Naive B cell (primary cell): ENCODE data around the gene PLCB4. TPM values are rescaled to one million over a fixed set of nuclear protein-coding genes. Genes with fewer than 3 reads are reported as not detected.
"Not testable (repeated sequence)": the region's sequence is repeated elsewhere in the genome, so short reads cannot be mapped to it uniquely, and the experiment has no call there.

Experiments
- ATAC-seq, 2 donors: fragments of 150-1000 bp; cut with Tn5 transposase; 2 replicates each; pipeline ENCODE4 v1.10.0; 2021; ENCODE audit warnings: low read depth in 2 of 2, mild to moderate bottlenecking in 2 of 2, moderate library complexity in 2 of 2
- DNase-seq: peaks from one replicate; pipeline ENCODE4 v3.0.0; 2022
- H3K27ac Mint-ChIP-seq, 6 donors: one replicate each; pipeline ENCODE4 v1.8.0; 2020 to 2022; ENCODE audit warnings: mild to moderate bottlenecking in 6 of 6, mixed read lengths in 6 of 6, moderate library complexity in 5 of 6, inconsistent platforms in 2 of 6
- H3K27me3 Mint-ChIP-seq, 3 donors: one replicate each; pipeline ENCODE4 v1.8.0; 2021 to 2022; ENCODE audit warnings: mixed read lengths in 3 of 3, mild to moderate bottlenecking in 1 of 3
- H3K36me3 Mint-ChIP-seq, 2 donors: one replicate each; pipeline ENCODE4 v1.8.0; 2020 to 2022; ENCODE audit warnings: mixed read lengths in 2 of 2, inconsistent platforms in 1 of 2, mild to moderate bottlenecking in 1 of 2
- H3K4me1 Mint-ChIP-seq, 3 donors: one replicate each; pipeline ENCODE4 v1.8.0; 2020 to 2022; ENCODE audit warnings: mixed read lengths in 3 of 3, inconsistent platforms in 1 of 3, mild to moderate bottlenecking in 1 of 3, moderate library complexity in 1 of 3
- H3K4me3 Mint-ChIP-seq, 8 donors: one replicate each; pipeline ENCODE4 v1.8.0; 2020 to 2022; ENCODE audit warnings: mild to moderate bottlenecking in 8 of 8, mixed read lengths in 8 of 8, moderate library complexity in 8 of 8, inconsistent platforms in 2 of 8
- H3K9me3 Mint-ChIP-seq, 7 donors: one replicate each; pipeline ENCODE4 v1.8.0; 2020 to 2022; ENCODE audit warnings: mixed read lengths in 7 of 7, mild to moderate bottlenecking in 5 of 7, inconsistent platforms in 2 of 7, moderate library complexity in 1 of 7
- polyA plus RNA-seq, 6 donors: library from polyadenylated mRNA; unstranded; fragments of 300-500 nt; fragmentation: Illumina TruSeq; gene quantifications; one replicate each; pipeline ENCODE4 v1.2.3, GENCODE V29; 2021; ENCODE audit warnings: low read depth in 6 of 6

PLCB4 gene
- polyA plus RNA-seq, 6 donors from 2014 or later: not detected

DNA sequence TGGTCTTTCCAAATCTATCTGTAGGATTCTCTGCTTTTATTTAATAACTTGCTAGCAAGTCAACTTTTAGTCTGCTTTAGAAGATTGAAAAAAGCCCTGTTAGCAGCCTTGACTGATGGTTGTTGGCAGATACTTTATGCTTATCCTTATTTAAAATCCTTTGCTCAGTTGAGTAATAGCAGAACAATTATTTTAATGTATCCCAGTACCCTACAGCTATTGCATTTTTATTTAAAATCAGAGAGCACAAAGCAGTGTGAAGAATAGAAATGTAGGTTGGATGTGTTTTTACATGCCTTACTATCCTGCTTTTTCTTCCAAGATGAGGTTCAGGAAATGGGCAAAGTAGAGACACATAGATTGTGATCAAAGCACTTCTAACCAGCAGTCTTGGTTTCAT, 298.4 kb downstream of the PLCB4 start:
- ATAC-seq (no peak), DNase-seq (no peak)
- Mint-ChIP-seq H3K9me3 (no peaks in the 10 kb centered on the region), H3K27ac (no peak overlapping the region), H3K4me1 (no peaks in the 10 kb centered on the region), H3K4me3 (no peak overlapping the region), H3K27me3 (no peaks in the 10 kb centered on the region), H3K36me3 (no peaks in the 10 kb centered on the region)

DNA sequence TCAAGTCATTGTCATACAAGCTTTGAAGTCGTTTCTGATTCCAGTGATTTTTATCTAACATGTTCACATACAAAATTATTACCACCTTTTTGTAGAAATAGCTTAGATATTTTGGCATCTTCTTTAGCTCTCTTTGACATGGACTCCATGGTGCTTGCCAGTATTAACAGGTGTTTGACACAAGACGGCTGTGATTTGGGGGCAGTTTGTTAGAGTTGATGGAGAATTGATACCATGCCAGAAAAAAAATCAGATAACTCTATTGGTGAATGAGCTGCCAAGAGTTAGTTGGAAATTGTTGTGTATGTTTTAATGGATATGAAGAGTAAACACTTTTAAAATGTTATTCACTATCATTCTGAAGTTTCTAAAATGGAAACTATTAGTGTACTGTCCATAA, 298.9 kb downstream of the PLCB4 start:
- Mint-ChIP-seq H3K4me3 (no peak overlapping the region), H3K9me3 (no peaks in the 10 kb centered on the region), H3K27me3 (no peaks in the 10 kb centered on the region), H3K4me1 (no peaks in the 10 kb centered on the region), H3K36me3 (no peaks in the 10 kb centered on the region), H3K27ac (no peak overlapping the region)
- DNase-seq (no peak), ATAC-seq (no peak)

DNA sequence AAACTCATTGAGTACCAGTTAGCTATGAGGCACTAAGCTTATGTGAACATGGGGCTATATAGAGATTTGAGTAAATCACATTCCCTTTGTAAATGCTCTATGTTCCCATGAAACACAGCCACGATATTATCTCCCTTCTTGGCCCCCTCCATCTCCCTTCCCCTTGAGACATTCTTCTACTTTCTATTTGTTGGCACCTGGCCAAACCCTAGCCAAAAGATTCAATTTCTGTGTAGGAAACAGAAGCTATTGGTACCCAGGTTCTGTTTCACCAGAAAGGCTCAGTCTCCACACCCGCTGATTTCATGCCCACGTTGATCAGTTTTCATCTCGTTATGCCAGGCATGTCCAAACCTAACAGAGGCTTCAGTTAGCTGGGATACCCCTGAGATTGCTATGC, 300.0 kb downstream of the PLCB4 start:
- Mint-ChIP-seq H3K9me3 (no peaks in the 10 kb centered on the region), H3K27me3 (no peaks in the 10 kb centered on the region), H3K27ac (no peak overlapping the region), H3K4me3 (no peak overlapping the region), H3K36me3 (no peaks in the 10 kb centered on the region), H3K4me1 (no peaks in the 10 kb centered on the region)
- DNase-seq (no peak), ATAC-seq (no peak)

DNA sequence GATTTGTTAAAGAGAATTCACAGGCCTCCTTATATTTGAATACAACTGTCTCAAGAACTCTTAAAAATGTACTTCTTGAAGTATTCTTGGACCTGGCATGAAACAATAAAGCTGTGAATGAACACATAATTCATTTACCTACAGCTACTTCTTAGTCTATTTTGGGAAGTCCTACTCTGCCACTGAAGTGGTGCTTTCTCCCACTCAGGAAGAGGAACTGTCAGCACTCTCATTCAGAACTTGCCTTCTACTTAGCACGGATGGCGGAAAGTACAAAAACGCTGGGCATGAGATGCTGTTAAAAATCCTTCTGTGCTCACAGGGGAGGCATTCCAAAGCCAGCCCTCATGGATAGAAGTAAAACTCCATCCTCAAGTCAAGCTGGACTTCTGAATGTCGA, 300.7 kb downstream of the PLCB4 start:
- Mint-ChIP-seq H3K4me1 (peaks cover 4 to 6% (median 5%) of the 10 kb centered on the region in 3 donors), H3K9me3 (no peaks in the 10 kb centered on the region), H3K27ac (no peak overlapping the region), H3K36me3 (no peaks in the 10 kb centered on the region), H3K27me3 (no peaks in the 10 kb centered on the region), H3K4me3 (no peak overlapping the region)
- no peak for DNase-seq
- no peak for ATAC-seq

DNA sequence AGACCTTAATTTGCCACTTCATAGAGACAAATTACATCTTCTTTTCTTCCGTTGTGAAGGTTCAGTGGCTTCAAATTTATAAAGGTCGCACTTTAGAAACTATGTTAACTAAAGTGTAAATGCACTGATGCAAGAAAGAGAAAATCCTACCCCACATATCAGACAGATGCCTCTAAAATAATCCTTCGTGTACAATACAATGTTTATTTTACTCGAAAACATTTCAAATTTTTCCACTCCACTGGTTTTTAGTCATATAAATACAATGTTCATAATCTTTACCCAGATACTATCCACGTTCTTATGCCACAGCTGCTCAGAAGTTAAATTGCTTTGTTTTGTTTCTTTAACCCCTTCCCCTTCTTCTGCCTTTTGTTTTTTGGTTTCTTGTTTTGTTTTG, 305.2 kb downstream of the PLCB4 start:
- Mint-ChIP-seq H3K27ac (peak overlapping the region in 3 of 6 donors; percentile 1 to 37 (median 13)), H3K4me3 (peak overlapping the region in 1 of 8 donors; percentile 17), H3K4me1 (peaks cover 5 to 12% (median 10%) of the 10 kb centered on the region in 3 donors), H3K27me3 (no peaks in the 10 kb centered on the region), H3K36me3 (no peaks in the 10 kb centered on the region), H3K9me3 (no peaks in the 10 kb centered on the region)
- DNase-seq (no peak), ATAC-seq (no peak)

- peaks cover 5 to 12% (median 10%) of the 10 kb centered on the region in 3 donors for H3K4me1 Mint-ChIP-seq
- no peaks in the 10 kb centered on the region for H3K9me3 Mint-ChIP-seq
- no peaks in the 10 kb centered on the region for H3K27me3 Mint-ChIP-seq
- no peak for ATAC-seq
- H3K36me3 Mint-ChIP-seq: no peaks in the 10 kb centered on the region
- no peak for DNase-seq
- peak overlapping the region in 3 of 6 donors; percentile 1 to 37 (median 13) for H3K27ac Mint-ChIP-seq
- peak overlapping the region in 1 of 8 donors; percentile 17 for H3K4me3 Mint-ChIP-seq
Observed at GRCh38 chr20:9374480-9374879, 305.6 kb downstream of the PLCB4 start.

DNA sequence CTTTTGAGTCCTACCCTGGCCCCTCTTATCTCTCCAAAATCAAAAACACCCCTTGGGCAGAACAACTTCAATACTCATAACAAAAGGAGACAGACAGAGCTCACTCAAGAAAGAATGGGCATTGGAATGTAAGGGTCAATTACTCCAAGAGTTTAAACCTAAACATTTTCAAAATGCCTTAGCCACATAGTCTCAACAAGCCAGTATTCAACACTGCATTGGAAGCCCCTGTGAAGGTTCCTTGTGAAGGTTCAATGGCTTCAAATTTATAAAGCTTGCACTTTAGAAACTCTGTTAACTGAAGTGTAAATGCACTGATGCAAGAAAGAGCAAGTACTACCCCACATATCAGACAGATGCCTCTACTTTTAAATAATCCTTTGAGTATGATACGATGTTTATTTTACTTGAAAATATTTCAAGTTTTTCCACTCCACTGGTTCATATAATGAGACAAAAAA, 306.4 kb downstream of the PLCB4 start:
- no peak overlapping the region for H3K4me3 Mint-ChIP-seq
- DNase-seq (no peak), ATAC-seq (no peak)
- H3K27ac Mint-ChIP-seq: no peak overlapping the region
- peaks cover 5 to 12% (median 10%) of the 10 kb centered on the region in 3 donors for H3K4me1 Mint-ChIP-seq
- no peaks in the 10 kb centered on the region for H3K9me3 Mint-ChIP-seq
- no peaks in the 10 kb centered on the region for H3K36me3 Mint-ChIP-seq
- H3K27me3 Mint-ChIP-seq: no peaks in the 10 kb centered on the region

DNA sequence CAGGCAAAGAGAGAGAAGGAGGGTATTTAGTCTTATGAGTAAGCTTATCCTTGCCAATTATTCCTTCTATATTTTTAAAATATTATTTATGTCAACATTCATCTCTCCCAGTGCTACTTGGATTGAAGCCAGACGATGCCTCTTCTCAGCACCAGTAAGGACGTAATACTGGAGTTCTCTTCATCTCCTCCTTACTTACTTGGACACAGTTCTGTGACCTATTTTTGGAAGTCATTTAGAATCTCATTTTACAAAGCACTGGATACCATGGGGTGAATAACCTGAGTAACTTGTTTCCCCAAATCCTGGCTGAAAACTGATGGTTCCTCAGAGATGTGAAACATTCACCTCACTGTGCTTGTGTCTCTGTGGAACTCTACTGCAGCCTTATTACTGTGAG, 308.1 kb downstream of the PLCB4 start:
- Mint-ChIP-seq H3K27me3 (no peaks in the 10 kb centered on the region), H3K4me3 (no peak overlapping the region)

GRCh38 chr20:9385345-9386310, 316.7 kb downstream of the PLCB4 start:
- DNase-seq, H3K27ac Mint-ChIP-seq, H3K27me3 Mint-ChIP-seq, ATAC-seq, H3K4me3 Mint-ChIP-seq, H3K4me1 Mint-ChIP-seq, H3K36me3 Mint-ChIP-seq, H3K9me3 Mint-ChIP-seq: not testable (repeated sequence)

More for the DNA sequence above, 308.1 kb downstream of the PLCB4 start:
- H3K27ac Mint-ChIP-seq: no peak overlapping the region
- H3K4me1 Mint-ChIP-seq: peaks cover 5 to 12% (median 10%) of the 10 kb centered on the region in 3 donors
- no peaks in the 10 kb centered on the region for H3K36me3 Mint-ChIP-seq
- no peak for DNase-seq
- H3K9me3 Mint-ChIP-seq: no peaks in the 10 kb centered on the region
- no peak for ATAC-seq

- no peak overlapping the region for H3K27ac Mint-ChIP-seq
- no peak for ATAC-seq
- H3K4me1 Mint-ChIP-seq: peaks cover 0 to 2% (median 0%) of the 10 kb centered on the region in 3 donors
- H3K27me3 Mint-ChIP-seq: no peaks in the 10 kb centered on the region
- no peak for DNase-seq
- H3K4me3 Mint-ChIP-seq: no peak overlapping the region
- no peaks in the 10 kb centered on the region for H3K36me3 Mint-ChIP-seq
- H3K9me3 Mint-ChIP-seq: peaks cover 0 to 8% (median 2%) of the 10 kb centered on the region in 7 donors
Observed at GRCh38 chr20:9388160-9388812, 319.4 kb downstream of the PLCB4 start.

- H3K4me1 Mint-ChIP-seq: peaks cover 0 to 2% (median 0%) of the 10 kb centered on the region in 3 donors
- no peaks in the 10 kb centered on the region for H3K36me3 Mint-ChIP-seq
- ATAC-seq (no peak), DNase-seq (no peak)
- H3K27ac Mint-ChIP-seq: no peak overlapping the region
- no peak overlapping the region for H3K4me3 Mint-ChIP-seq
- no peaks in the 10 kb centered on the region for H3K27me3 Mint-ChIP-seq
- H3K9me3 Mint-ChIP-seq: peaks cover 0 to 6% (median 2%) of the 10 kb centered on the region in 7 donors
Observed at GRCh38 chr20:9388813-9389161, 319.9 kb downstream of the PLCB4 start.

- Mint-ChIP-seq H3K4me3 (no peak overlapping the region), H3K36me3 (no peaks in the 10 kb centered on the region), H3K9me3 (peaks cover 0 to 4% (median 2%) of the 10 kb centered on the region in 7 donors), H3K27me3 (no peaks in the 10 kb centered on the region), H3K4me1 (peaks cover 0 to 2% (median 0%) of the 10 kb centered on the region in 3 donors), H3K27ac (no peak overlapping the region)
- no peak for ATAC-seq
- DNase-seq: no peak
Observed at GRCh38 chr20:9389346-9389745, 320.5 kb downstream of the PLCB4 start.

DNA sequence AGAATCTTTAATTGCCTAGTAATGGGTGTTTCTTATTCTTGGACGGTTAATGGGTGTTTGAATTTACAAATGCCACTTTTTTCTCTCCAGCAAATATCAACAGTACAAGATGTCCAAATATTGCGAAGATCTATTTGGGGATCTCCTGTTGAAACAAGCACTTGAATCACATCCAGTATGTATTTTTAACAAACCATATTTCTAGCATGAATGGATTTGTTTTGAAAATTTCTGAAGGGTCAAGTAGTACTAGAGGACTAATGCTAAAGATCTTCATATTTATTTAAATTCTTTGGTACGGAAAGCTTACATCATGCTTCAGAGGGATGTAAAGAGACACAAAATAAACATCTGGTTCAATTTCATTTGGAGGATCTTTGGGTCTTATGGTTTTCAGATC, 321.6 kb downstream of the PLCB4 start:
- no peak overlapping the region for H3K4me3 Mint-ChIP-seq
- H3K4me1 Mint-ChIP-seq: peaks cover 0 to 2% (median 0%) of the 10 kb centered on the region in 3 donors
- H3K27ac Mint-ChIP-seq: no peak overlapping the region
- H3K27me3 Mint-ChIP-seq: no peaks in the 10 kb centered on the region
- no peaks in the 10 kb centered on the region for H3K36me3 Mint-ChIP-seq
- DNase-seq (no peak), ATAC-seq (no peak)
- H3K9me3 Mint-ChIP-seq: peaks cover 0 to 4% (median 0%) of the 10 kb centered on the region in 7 donors
